Smooth muscle cell (in vitro differentiated cells): Measurements from ENCODE around the gene SLC25A25. TPM values are rescaled to one million over a fixed set of nuclear protein-coding genes. Genes with fewer than 3 reads are reported as not detected.
"Not testable (repeated sequence)": the region's sequence is repeated elsewhere in the genome, so short reads cannot be mapped to it uniquely, and the experiment has no call there.

ENCODE experiments used
- DNase-seq: peaks from one replicate; lab custom pipeline; 2025; ENCODE audit not compliant: unreplicated experiment; lab: John Stamatoyannopoulos, UW
- H2AFZ ChIP-seq: fragments of 200-600 bp; sonication (generic); 2 replicates; pipeline ENCODE4 v1.6.0; 2016; ENCODE audit warnings: antibody characterized with exemption, low read depth, mild to moderate bottlenecking
- H3F3A ChIP-seq: fragments of 200-600 bp; sonication (generic); 2 replicates; pipeline ENCODE4 v1.6.0; 2017; ENCODE audit warnings: antibody characterized with exemption, low read depth
- H3K27ac ChIP-seq: fragments of 200-600 bp; sonication (generic); 2 replicates; pipeline ENCODE4 v1.5.1; 2016; ENCODE audit warnings: low read depth, mild to moderate bottlenecking
- H3K27me3 ChIP-seq: fragments of 200-600 bp; sonication (generic); 2 replicates; pipeline ENCODE4 v1.6.1; 2016; ENCODE audit warnings: low read depth, mild to moderate bottlenecking
- H3K36me3 ChIP-seq: fragments of 200-600 bp; sonication (generic); 2 replicates; pipeline ENCODE4 v1.5.1; 2016; ENCODE audit warnings: low read depth
- H3K4me1 ChIP-seq: fragments of 200-600 bp; sonication (generic); 2 replicates; pipeline ENCODE4 v1.5.1; 2016; ENCODE audit warnings: low read depth
- H3K4me2 ChIP-seq: fragments of 200-600 bp; sonication (generic); 2 replicates; pipeline ENCODE4 v1.6.0; 2016; ENCODE audit warnings: mild to moderate bottlenecking
- H3K4me3 ChIP-seq: fragments of 200-600 bp; sonication (generic); 2 replicates; pipeline ENCODE4 v1.5.1; 2016; ENCODE audit warnings: mild to moderate bottlenecking
- H3K79me2 ChIP-seq: fragments of 200-600 bp; sonication (generic); 2 replicates; pipeline ENCODE4 v1.6.0; 2016; ENCODE audit warnings: low read depth, mild to moderate bottlenecking
- H3K9ac ChIP-seq: fragments of 200-600 bp; sonication (generic); 2 replicates; pipeline ENCODE4 v1.6.0; 2016; ENCODE audit warnings: low read depth
- H3K9me3 ChIP-seq: fragments of 200-600 bp; sonication (generic); replicated peaks from 2 replicates; pipeline ENCODE4 v1.5.1; 2016; ENCODE audit warnings: low read depth
- H4K20me1 ChIP-seq: fragments of 200-600 bp; sonication (generic); 2 replicates; pipeline ENCODE4 v1.6.0; 2016; ENCODE audit warnings: low read depth
- WGBS: methylation state at CpG from one replicate; pipeline ENCODE4 v1.1.7; 2016; ENCODE audit warnings: low lambda C conversion rate; 5-methylcytosine and 5-hydroxymethylcytosine counted together
- polyA plus RNA-seq: library from polyadenylated mRNA; unstranded; fragments of >200 nt; fragmentation: Nextera tagmentation; extraction: Ambion mirVana; gene quantifications from 2 replicates; pipeline ENCODE4 v1.2.1, GENCODE V29; 2016
- total RNA-seq: library from RNA; depleted of rRNA; stranded (reverse); fragments of >200 nt; gene quantifications from 2 replicates; pipeline ENCODE4 v1.2.3, GENCODE V29; 2014
- TF ChIP-seq, protein P1 (sequence below): fragments of 200-600 bp; sonication (generic); IDR thresholded peaks from 2 replicates; pipeline ENCODE4 v1.5.1; 2017; ENCODE audit warnings: borderline replicate concordance, mild to moderate bottlenecking, antibody characterized with exemption; ENCODE audit not compliant: insufficient read depth, poor library complexity, severe bottlenecking

SLC25A25 gene
- total and polyA plus RNA-seq, 2 experiments from 2014 or later = 15.7 to 20.5 TPM

DNA sequence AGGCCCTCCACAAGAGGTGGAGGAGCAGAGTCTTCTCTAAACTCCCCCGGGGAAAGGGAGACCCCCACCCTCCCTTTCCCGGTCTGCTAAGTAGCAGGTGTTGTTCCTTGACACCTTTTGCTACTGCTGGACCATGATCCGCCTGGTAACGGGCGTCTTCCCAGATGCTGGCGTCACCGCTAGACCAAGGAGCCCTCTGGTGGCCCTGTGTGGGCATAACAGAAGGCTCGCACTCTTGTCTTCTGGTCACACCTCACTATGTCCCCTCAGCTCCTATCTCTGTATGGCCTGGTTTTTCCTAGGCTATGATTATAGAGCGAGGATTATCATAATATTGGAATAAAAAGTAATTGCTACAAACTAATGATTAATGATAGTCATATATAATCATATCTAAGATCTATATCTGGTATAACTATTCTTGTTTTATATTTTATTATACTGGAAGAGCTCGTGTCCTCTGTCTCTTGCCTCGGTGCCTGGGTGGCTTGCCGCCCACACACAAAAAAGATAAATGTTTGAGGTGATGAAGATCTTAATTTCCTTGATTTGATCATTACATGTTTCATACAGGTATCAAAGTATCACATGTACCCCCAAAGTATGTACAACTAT, 62.1 kb downstream of the SLC25A25 start:
- H3K4me3 ChIP-seq, H3K36me3 ChIP-seq, H3K27ac ChIP-seq, H4K20me1 ChIP-seq, H2AFZ ChIP-seq, H3K27me3 ChIP-seq, H3K79me2 ChIP-seq, H3F3A ChIP-seq, DNase-seq, H3K4me1 ChIP-seq, H3K4me2 ChIP-seq, H3K9me3 ChIP-seq, H3K9ac ChIP-seq: not testable (repeated sequence)
- TF ChIP-seq, protein P1, sequence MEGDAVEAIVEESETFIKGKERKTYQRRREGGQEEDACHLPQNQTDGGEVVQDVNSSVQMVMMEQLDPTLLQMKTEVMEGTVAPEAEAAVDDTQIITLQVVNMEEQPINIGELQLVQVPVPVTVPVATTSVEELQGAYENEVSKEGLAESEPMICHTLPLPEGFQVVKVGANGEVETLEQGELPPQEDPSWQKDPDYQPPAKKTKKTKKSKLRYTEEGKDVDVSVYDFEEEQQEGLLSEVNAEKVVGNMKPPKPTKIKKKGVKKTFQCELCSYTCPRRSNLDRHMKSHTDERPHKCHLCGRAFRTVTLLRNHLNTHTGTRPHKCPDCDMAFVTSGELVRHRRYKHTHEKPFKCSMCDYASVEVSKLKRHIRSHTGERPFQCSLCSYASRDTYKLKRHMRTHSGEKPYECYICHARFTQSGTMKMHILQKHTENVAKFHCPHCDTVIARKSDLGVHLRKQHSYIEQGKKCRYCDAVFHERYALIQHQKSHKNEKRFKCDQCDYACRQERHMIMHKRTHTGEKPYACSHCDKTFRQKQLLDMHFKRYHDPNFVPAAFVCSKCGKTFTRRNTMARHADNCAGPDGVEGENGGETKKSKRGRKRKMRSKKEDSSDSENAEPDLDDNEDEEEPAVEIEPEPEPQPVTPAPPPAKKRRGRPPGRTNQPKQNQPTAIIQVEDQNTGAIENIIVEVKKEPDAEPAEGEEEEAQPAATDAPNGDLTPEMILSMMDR = peak; percentile 39
- 34% methylated on average over 8 of the region's 12 CpGs for WGBS

DNA sequence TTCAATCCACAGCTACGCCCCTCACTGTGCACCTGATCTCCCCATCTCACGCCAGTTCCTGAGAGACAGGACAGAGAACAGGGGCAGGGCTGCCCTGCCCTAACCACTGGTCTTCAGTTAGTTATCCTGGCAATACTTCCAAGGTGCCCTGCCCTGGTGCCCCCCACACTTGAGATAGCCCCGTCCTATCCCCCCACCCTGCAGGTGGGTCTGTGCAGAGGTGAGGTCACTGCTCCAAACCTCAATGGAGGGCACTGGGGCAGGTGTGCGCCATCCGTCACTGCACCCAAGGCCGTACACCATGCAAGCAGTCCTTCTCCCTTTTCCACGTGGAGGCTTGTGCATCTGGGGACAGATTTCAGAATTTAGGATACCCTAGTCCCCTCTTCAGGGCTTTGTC, 62.6 kb downstream of the SLC25A25 start:
- WGBS = 63% methylated on average over 7 of the region's 7 CpGs
- not testable (repeated sequence) for DNase-seq, H3K27me3 ChIP-seq, H3K27ac ChIP-seq, H3K4me3 ChIP-seq, H3K4me1 ChIP-seq, H3K36me3 ChIP-seq, H3K9me3 ChIP-seq, H3K9ac ChIP-seq, H3F3A ChIP-seq, H3K4me2 ChIP-seq, H2AFZ ChIP-seq, H4K20me1 ChIP-seq, H3K79me2 ChIP-seq

DNA sequence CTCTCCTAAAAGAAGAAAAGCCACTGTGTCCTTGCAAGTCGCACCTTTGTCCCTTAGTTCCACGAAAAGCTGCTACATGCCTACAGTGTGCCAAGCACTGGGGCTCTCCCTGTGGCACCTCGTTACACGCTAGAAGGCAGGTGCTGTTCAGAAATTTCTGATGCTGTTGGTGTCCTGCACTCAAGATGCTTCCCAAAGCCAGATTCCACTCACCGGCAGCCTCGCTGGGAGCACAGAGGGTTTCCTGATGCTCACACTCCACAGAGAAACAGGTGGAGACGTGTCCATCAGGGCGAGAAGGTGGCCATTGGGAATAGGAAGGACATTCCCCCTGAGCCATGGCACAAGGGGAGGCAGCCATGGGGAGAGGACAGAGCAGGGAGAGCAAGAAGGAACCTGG, 63.3 kb downstream of the SLC25A25 start:
- not testable (repeated sequence) for H3K79me2 ChIP-seq, H3K4me2 ChIP-seq, H3K9me3 ChIP-seq, H3K9ac ChIP-seq, H3K4me1 ChIP-seq, DNase-seq, H3K36me3 ChIP-seq, H3K4me3 ChIP-seq, H3K27ac ChIP-seq, H3F3A ChIP-seq, H4K20me1 ChIP-seq, H3K27me3 ChIP-seq, H2AFZ ChIP-seq
- WGBS = 88% methylated on average over 8 of the region's 8 CpGs

GRCh38 chr9:128132139-128132538, 64.1 kb downstream of the SLC25A25 start:
- not testable (repeated sequence) for H3K27ac ChIP-seq, H3K36me3 ChIP-seq, H2AFZ ChIP-seq, H3K4me2 ChIP-seq, H3K9me3 ChIP-seq, H3K4me1 ChIP-seq, H3K4me3 ChIP-seq, H3K9ac ChIP-seq, DNase-seq, H3F3A ChIP-seq, H3K27me3 ChIP-seq, H4K20me1 ChIP-seq, H3K79me2 ChIP-seq
- 45% methylated on average over 8 of the region's 8 CpGs for WGBS

- not testable (repeated sequence) for H3K27me3 ChIP-seq, H3K4me1 ChIP-seq, H3K9me3 ChIP-seq, H3K4me3 ChIP-seq, H3K4me2 ChIP-seq, H3K79me2 ChIP-seq, H2AFZ ChIP-seq, H4K20me1 ChIP-seq, H3K9ac ChIP-seq, H3K27ac ChIP-seq, DNase-seq, H3F3A ChIP-seq, H3K36me3 ChIP-seq
- 63% methylated on average over 8 of the region's 8 CpGs for WGBS
Measured at GRCh38 chr9:128135561-128135960, 67.5 kb downstream of the SLC25A25 start.
